ENCODE data around the gene RAB44. TPM values are rescaled to one million over a fixed set of nuclear protein-coding genes. Genes with fewer than 3 reads are reported as not detected.

RAB44 gene
- total RNA-seq, 1 experiment from 2014 or later = 0.11 TPM

- POLR2A ChIA-PET = interaction anchor here (0.7 to 2.2 kb wide), 3 partner anchors 9 to 18 kb away, joined by 3 to 12 read pairs (median 4); partner anchors contain the start of gene CDKN1A
- H3K4me1 Mint-ChIP-seq = peaks cover 58% of the 10 kb centered on the region
- ATAC-seq = peak; percentile 72
- H3K27ac Mint-ChIP-seq = peak overlapping the region; percentile 96
- DNase-seq (ENCODE audit: low spot score) = peak; percentile 64
- peaks cover 9% of the 10 kb centered on the region; the same call in 1 of the 2 replicates for H3K9me3 Mint-ChIP-seq
- no peaks in the 10 kb centered on the region for H3K36me3 Mint-ChIP-seq
- CTCF ChIA-PET = interaction anchor here (0.6 to 2.1 kb wide), 9 partner anchors 12 to 138 kb away, joined by 3 to 20 read pairs (median 4); partner anchors contain the start of gene CDKN1A
- H3K4me3 Mint-ChIP-seq = no peak overlapping the region
- no peaks in the 10 kb centered on the region; the same call in 1 of the 2 replicates for H3K27me3 Mint-ChIP-seq (ENCODE audit: low read depth)
- TF ChIP-seq JAZF1 (CRISPR knock-in tag; IDR thresholded peaks at IDR 0.05) = no peak
- TF ChIP-seq TP53 (CRISPR knock-in tag; IDR thresholded peaks at IDR 0.05) = peak; percentile 99
- TF ChIP-seq USF1 (CRISPR knock-in tag; IDR thresholded peaks at IDR 0.05) = peak; percentile 28; the same call in 1 of the 2 replicates
- TF ChIP-seq ATF2 (CRISPR knock-in tag; IDR thresholded peaks at IDR 0.05; ENCODE audit: borderline replicate concordance, low read depth) = no peak
- TF ChIP-seq ATF3 (CRISPR knock-in tag; conservative IDR thresholded peaks at IDR 0.05) = peak; percentile 92
- TF ChIP-seq ZNF396 (CRISPR knock-in tag; IDR thresholded peaks at IDR 0.05; ENCODE audit: borderline replicate concordance) = no peak
- TF ChIP-seq ZNF219 (CRISPR knock-in tag; IDR thresholded peaks at IDR 0.05; ENCODE audit: borderline replicate concordance) = no peak
- no peak for TF ChIP-seq ESRRA (CRISPR knock-in tag; IDR thresholded peaks at IDR 0.05; ENCODE audit: borderline replicate concordance)
- TF ChIP-seq ZNF281 (CRISPR knock-in tag; IDR thresholded peaks at IDR 0.05) = no peak
- TF ChIP-seq SMAD3 (CRISPR knock-in tag; IDR thresholded peaks at IDR 0.05; ENCODE audit: borderline replicate concordance) = no peak
- no peak for TF ChIP-seq ZMAT4 (CRISPR knock-in tag; IDR thresholded peaks at IDR 0.05)
- TF ChIP-seq MYBL2 (CRISPR knock-in tag; IDR thresholded peaks at IDR 0.05) = no peak
- no peak for TF ChIP-seq ZNF512 (CRISPR knock-in tag; IDR thresholded peaks at IDR 0.05; ENCODE audit: borderline replicate concordance)
- TF ChIP-seq ZBTB21 (CRISPR knock-in tag; IDR thresholded peaks at IDR 0.05; ENCODE audit: borderline replicate concordance) = no peak
- TF ChIP-seq E2F4 (CRISPR knock-in tag; IDR thresholded peaks at IDR 0.05; ENCODE audit: borderline replicate concordance, low read depth) = no peak
- peak; percentile 65 for TF ChIP-seq MAX (CRISPR knock-in tag; IDR thresholded peaks at IDR 0.05)
- peak; percentile 63 for TF ChIP-seq SP1 (CRISPR knock-in tag; conservative IDR thresholded peaks at IDR 0.05)
- no peak for TF ChIP-seq ZNF532 (CRISPR knock-in tag; IDR thresholded peaks at IDR 0.05; ENCODE audit: borderline replicate concordance)
- no peak for TF ChIP-seq MXD4 (CRISPR knock-in tag; IDR thresholded peaks at IDR 0.05; ENCODE audit: borderline replicate concordance)
Measured at GRCh38 chr6:36666826-36667591, 30.6 kb upstream of the RAB44 start.

Measured in WTC11 (cell line).